Measurements from ENCODE around the gene ZNF280D.

GRCh38 chr15:56782306-56782705, 49.0 kb upstream of the ZNF280D start:
- no peak for TF ChIP-seq POLR2A (IDR thresholded peaks at IDR 0.05)
- TF ChIP-seq CTCF (IDR thresholded peaks at IDR 0.05) = no peak

All from transverse colon (tissue), 3 donors.